ENCODE results near the gene BMI1. TPM values are rescaled to one million over a fixed set of nuclear protein-coding genes. Genes with fewer than 3 reads are reported as not detected.

BMI1 gene
- 10 to 100 TPM; 23.7 to 36.6 (median 27.8) TPM for total RNA-seq
- long read RNA-seq = 0 reads

- peak within 1 kb of the TSS; percentile 77 to 86 (median 80) for H3K4me3 ChIP-seq
- ATAC-seq = peak; percentile 57 to 75 (median 66)
- no peaks in the 10 kb centered on the region for H3K36me3 ChIP-seq
- DNase-seq = peak; percentile 76 to 86 (median 85)
- intact Hi-C loops (cut with DNase I) = no loop called here
- peaks cover 0 to 45% (median 3%) of the 10 kb centered on the region in 4 donors for H3K4me1 ChIP-seq
- TF ChIP-seq POLR2A (IDR thresholded peaks at IDR 0.05) = no peak
- TF ChIP-seq CTCF (IDR thresholded peaks at IDR 0.05) = no peak
- H3K27ac ChIP-seq = peak within 1 kb of the TSS; percentile 89 to 91 (median 90)
- 1% methylated on average over 28 of the region's 85 CpGs for WGBS (ENCODE audit: insufficient coverage, low coverage, low lambda C conversion rate, missing lambda C conversion rate)
- H3K27me3 ChIP-seq = no peaks in the 10 kb centered on the region
- no peaks in the 10 kb centered on the region for H3K9me3 ChIP-seq
These were observed at the start of gene BMI1 for GRCh38 chr10:22320591-22321155. BMI1 (plus strand) TSS chr10:22321099; CDS start chr10:22326450, 5,351 bp downstream.

DNA sequence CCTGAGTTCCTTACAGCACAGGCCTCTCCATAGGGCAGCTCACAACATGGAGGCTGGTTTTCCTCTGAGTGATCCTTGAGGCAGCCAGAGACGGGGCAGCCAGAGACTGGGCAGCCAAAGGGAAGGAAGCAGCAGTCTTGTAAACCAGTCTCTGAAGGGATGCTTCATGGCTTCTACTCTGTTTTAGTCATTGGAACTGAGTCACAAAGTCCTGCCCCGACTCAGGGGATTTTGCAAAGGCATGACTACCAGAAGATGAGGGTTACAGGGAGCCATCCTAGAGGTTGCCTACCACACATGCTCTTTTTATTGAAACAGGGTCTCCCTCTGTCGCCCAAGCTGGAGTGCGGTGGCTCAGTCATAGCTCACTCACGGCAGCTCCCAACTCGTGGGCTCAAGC, 49.1 kb upstream of the BMI1 start:
- intact Hi-C loops (cut with DNase I) = no loop called here
- no peak for TF ChIP-seq CTCF (IDR thresholded peaks at IDR 0.05)
- TF ChIP-seq POLR2A (IDR thresholded peaks at IDR 0.05) = no peak
- Histone ChIP-seq H3K4me3 (no peak overlapping the region), H3K27me3 (no peaks in the 10 kb centered on the region), H3K4me1 (no peaks in the 10 kb centered on the region), H3K9me3 (no peaks in the 10 kb centered on the region), H3K27ac (no peak overlapping the region), H3K36me3 (no peaks in the 10 kb centered on the region)
- 72% methylated on average over 2 of the region's 6 CpGs for WGBS (ENCODE audit: insufficient coverage, low coverage, low lambda C conversion rate, missing lambda C conversion rate)
- DNase-seq = no peak
- ATAC-seq = no peak

- 100% methylated on average over 4 of the region's 4 CpGs for WGBS (ENCODE audit: insufficient coverage, low coverage, low lambda C conversion rate, missing lambda C conversion rate)
- intact Hi-C loops (cut with DNase I) = no loop called here
- no peaks in the 10 kb centered on the region for H3K9me3 ChIP-seq
- no peak for DNase-seq
- H3K27me3 ChIP-seq = no peaks in the 10 kb centered on the region
- no peak for TF ChIP-seq CTCF (IDR thresholded peaks at IDR 0.05)
- no peak for ATAC-seq
- no peaks in the 10 kb centered on the region for H3K36me3 ChIP-seq
- no peak overlapping the region for H3K27ac ChIP-seq
- H3K4me1 ChIP-seq = no peaks in the 10 kb centered on the region
- no peak overlapping the region for H3K4me3 ChIP-seq
These were observed 42.5 kb upstream of the BMI1 start for GRCh38 chr10:22278441-22278782.

GRCh38 chr10:22280078-22280477, 40.8 kb upstream of the BMI1 start:
- intact Hi-C loops (cut with DNase I) = no loop called here
- H3K4me1 ChIP-seq = no peaks in the 10 kb centered on the region
- ATAC-seq (no peak), DNase-seq (no peak)
- no peak overlapping the region for H3K27ac ChIP-seq
- no peaks in the 10 kb centered on the region for H3K9me3 ChIP-seq
- H3K27me3 ChIP-seq = no peaks in the 10 kb centered on the region
- TF ChIP-seq CTCF (IDR thresholded peaks at IDR 0.05) (no peak), POLR2A (IDR thresholded peaks at IDR 0.05) (no peak)
- no peaks in the 10 kb centered on the region for H3K36me3 ChIP-seq
- H3K4me3 ChIP-seq = no peak overlapping the region
- 23% methylated on average over 6 of the region's 6 CpGs for WGBS (ENCODE audit: insufficient coverage, low coverage, low lambda C conversion rate, missing lambda C conversion rate)

DNA sequence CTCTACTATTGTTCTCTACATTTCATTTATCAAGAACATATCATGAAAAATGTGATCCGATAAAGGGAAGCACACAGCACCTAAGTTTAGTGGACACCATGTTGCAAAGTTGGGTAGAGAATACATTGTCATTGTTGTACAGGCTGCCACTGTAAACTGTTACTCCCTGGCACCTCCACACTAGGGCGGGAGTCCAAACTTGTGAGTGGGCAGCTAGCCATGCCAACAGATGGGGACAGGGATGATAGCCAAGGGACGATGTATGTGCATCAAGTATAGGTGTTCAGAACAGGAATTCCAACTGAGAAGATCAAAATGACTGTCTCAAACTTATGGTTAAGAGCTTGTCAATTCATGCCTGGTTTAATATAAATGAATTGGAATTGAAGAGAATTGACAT, 35.8 kb upstream of the BMI1 start:
- Histone ChIP-seq H3K4me1 (no peaks in the 10 kb centered on the region), H3K27me3 (no peaks in the 10 kb centered on the region), H3K27ac (no peak overlapping the region), H3K9me3 (no peaks in the 10 kb centered on the region), H3K36me3 (no peaks in the 10 kb centered on the region), H3K4me3 (no peak overlapping the region)
- intact Hi-C loops (cut with DNase I) = no loop called here
- TF ChIP-seq CTCF (IDR thresholded peaks at IDR 0.05) = no peak
- TF ChIP-seq POLR2A (IDR thresholded peaks at IDR 0.05) = no peak
- DNase-seq (no peak), ATAC-seq (no peak)
- WGBS (ENCODE audit: insufficient coverage, low coverage, low lambda C conversion rate, missing lambda C conversion rate) = 57% methylated on average over 3 of the region's 3 CpGs
